K562 (cell line): ENCODE data around the gene CSK. TPM values are rescaled to one million over a fixed set of nuclear protein-coding genes. Genes with fewer than 3 reads are reported as not detected.

Experiments used
- ATAC-seq: fragments of 200-7000 bp; cut with Tn5 transposase; 3 replicates; pipeline ENCODE4 v1.9.1; 2020; ENCODE audit warnings: moderate library complexity
- BruUV-seq: library from RNA; stranded (reverse); fragments of 400-500 nt; replicated peaks from 2 replicates; lab custom pipeline; 2021; lab: Mats Ljungman, UMichigan
- CTCF ChIA-PET: fragments of 300-600 bp; formaldehyde crosslinking; extraction: SDS; loops from one replicate; lab custom pipeline; 2021; ENCODE audit warnings: low intra/inter-chr PET ratio; lab: Yijun Ruan, JAX
- POLR2A ChIA-PET: fragments of 300-600, 350-650 bp; sonication (Branson Sonifier 250); formaldehyde crosslinking; extraction: SDS; loops from one replicate; lab custom pipeline; 2021; ENCODE audit warnings: antibody characterized with exemption, inconsistent platforms; lab: Yijun Ruan, JAX
- DNase-seq, 4 experiments: peaks; one replicate each; pipeline versions ENCODE4 v3.0.0 to v3.0.0-alpha.2; 2011 to 2018; ENCODE audit warnings: low spot score in 3 of 4, mixed read lengths in 3 of 4; ENCODE audit errors: extremely low read depth in 1 of 4
- FAIRE-seq: peaks from 2 replicates; lab custom pipeline; 2011; peaks lifted over from hg19 to GRCh38; lab: Jason Lieb, UNC
- H2AFZ ChIP-seq: 2 replicates; pipeline ENCODE4 v1.6.0; 2011; ENCODE audit warnings: low read depth, low read length, control low read depth, inconsistent platforms
- H3K27ac ChIP-seq: fragments of 200-600 bp; 3 replicates; pipeline ENCODE4 v1.8.0; 2011; ENCODE audit warnings: low read depth, mild to moderate bottlenecking, control low read depth, inconsistent platforms, low read length, moderate library complexity, mixed read lengths; ENCODE audit errors: extremely low read depth
- H3K27me3 ChIP-seq, 2 experiments: fragments of 300-600 bp in 1 of 2; 2 replicates in 1 of 2; 3 replicates in 1 of 2; pipeline versions ENCODE4 v1.6.0 to v1.8.0; 2011; ENCODE audit warnings: inconsistent platforms in 2 of 2, low read length in 2 of 2, mild to moderate bottlenecking in 1 of 2, mixed read lengths in 1 of 2, moderate library complexity in 1 of 2; ENCODE audit not compliant: control insufficient read depth in 2 of 2, insufficient read depth in 2 of 2
- H3K36me3 ChIP-seq: fragments of 300-600 bp; 3 replicates; pipeline ENCODE4 v1.8.0; 2011; ENCODE audit warnings: mild to moderate bottlenecking, low read length, inconsistent platforms; ENCODE audit not compliant: control insufficient read depth, insufficient read depth
- H3K4me1 ChIP-seq, 2 experiments: fragments of 200-600 bp in 1 of 2; replicated peaks in 1 of 2; 2 replicates in 1 of 2; 3 replicates in 1 of 2; pipeline versions ENCODE4 v1.5.1 to v1.8.0; 2011; ENCODE audit warnings: inconsistent platforms in 2 of 2, low read length in 2 of 2, mild to moderate bottlenecking in 1 of 2, mixed read lengths in 1 of 2, moderate library complexity in 1 of 2; ENCODE audit not compliant: control insufficient read depth in 2 of 2, insufficient read depth in 2 of 2
- H3K4me2 ChIP-seq: 2 replicates; pipeline ENCODE4 v1.6.1; 2011; ENCODE audit warnings: low read length, control low read depth, inconsistent platforms, mixed read lengths; ENCODE audit not compliant: insufficient read depth
- H3K4me3 ChIP-seq: fragments of 200-600 bp; sonication (generic), shearing (Covaris generic); 2 replicates; pipeline ENCODE4 v1.5.1; 2016; ENCODE audit warnings: control low read depth, inconsistent platforms
- H3K79me2 ChIP-seq: fragments of 200-600 bp; 3 replicates; pipeline ENCODE4 v1.8.0; 2011; ENCODE audit warnings: low read length, inconsistent platforms; ENCODE audit not compliant: control insufficient read depth, insufficient read depth
- H3K9ac ChIP-seq, 2 experiments: 2 replicates each; pipeline versions ENCODE4 v1.6.0 to v1.6.1; 2011; ENCODE audit warnings: low read depth in 2 of 2, low read length in 2 of 2, control low read depth in 1 of 2, inconsistent platforms in 1 of 2, mild to moderate bottlenecking in 1 of 2, mixed read lengths in 1 of 2; ENCODE audit not compliant: insufficient read depth in 1 of 2
- H3K9me1 ChIP-seq: one replicate; pipeline ENCODE4 v1.6.0; 2011; ENCODE audit warnings: inconsistent platforms, mild to moderate bottlenecking, low read length, moderate library complexity; ENCODE audit not compliant: control insufficient read depth, insufficient read depth
- H3K9me3 ChIP-seq: replicated peaks from 2 replicates; pipeline ENCODE4 v1.5.1; 2011; ENCODE audit warnings: low read depth, low read length, inconsistent platforms; ENCODE audit not compliant: control insufficient read depth, insufficient read depth
- H4K20me1 ChIP-seq: replicated peaks from 2 replicates; pipeline ENCODE4 v1.6.1; 2011; ENCODE audit warnings: low read length, inconsistent platforms, mixed read lengths; ENCODE audit not compliant: control insufficient read depth, insufficient read depth
- CEBPG ChIP-seq, 3 experiments: fragments of 200-800 bp in 1 of 3; sonication (Bioruptor generic) in 1 of 3; sonication (generic) in 1 of 3; formaldehyde crosslinking in 1 of 3; IDR thresholded peaks in 2 of 3; conservative IDR thresholded peaks in 1 of 3; 2 replicates each; pipeline versions ENCODE4 v1.6.1 to v1.8.0; 2016 to 2022; ENCODE audit warnings: missing compliant biosample characterization in 2 of 3, missing genetic modification characterization in 2 of 3, mild to moderate bottlenecking in 1 of 3, missing genetic modification reagents in 1 of 3
- DACH1 ChIP-seq: fragments of 450-650 bp; IDR thresholded peaks from 2 replicates; pipeline ENCODE4 v1.6.1; 2018; ENCODE audit not compliant: partially characterized antibody
- ETV5 ChIP-seq: sonication (generic); formaldehyde crosslinking; IDR thresholded peaks from 2 replicates; pipeline ENCODE4 v1.4.0; 2020; ENCODE audit warnings: low read depth, mild to moderate bottlenecking, missing genetic modification reagents
- IRF2 ChIP-seq: sonication (generic); formaldehyde crosslinking; IDR thresholded peaks from 2 replicates; pipeline ENCODE4 v1.8.1; 2022; ENCODE audit warnings: mild to moderate bottlenecking, missing genetic modification reagents
- LEF1 ChIP-seq: fragments of 450-650 bp; IDR thresholded peaks from 2 replicates; pipeline ENCODE4 v1.6.1; 2016; ENCODE audit warnings: mild to moderate bottlenecking
- MIER1 ChIP-seq: fragments of 450-650 bp; IDR thresholded peaks from 2 replicates; pipeline ENCODE4 v1.6.1; 2016; ENCODE audit warnings: antibody characterized with exemption, mild to moderate bottlenecking, low read depth
- NFIC ChIP-seq: fragments of 450-650 bp; IDR thresholded peaks from 2 replicates; pipeline ENCODE4 v1.6.1; 2017; ENCODE audit warnings: mild to moderate bottlenecking, inconsistent platforms
- OTX1 ChIP-seq: fragments of 450-650 bp; formaldehyde crosslinking; IDR thresholded peaks from 2 replicates; pipeline ENCODE4 v1.4.0; 2022; ENCODE audit warnings: mild to moderate bottlenecking
- PHB ChIP-seq: fragments of 250-450 bp; sonication (Bioruptor Pico); IDR thresholded peaks from 2 replicates; pipeline ENCODE4 v1.5.0; 2021
- RBM22 ChIP-seq: fragments of 200-400 bp; formaldehyde crosslinking; IDR thresholded peaks from 2 replicates; pipeline ENCODE4 v1.6.1; 2018; ENCODE audit warnings: low read length, low read depth; ENCODE audit not compliant: poor library complexity, severe bottlenecking
- RHOXF2B ChIP-seq: fragments of 250-450 bp; sonication (Bioruptor Pico); conservative IDR thresholded peaks from 2 replicates; pipeline ENCODE4 v1.5.1; 2021
- RNF219 ChIP-seq: fragments of 250-450 bp; sonication (Bioruptor Pico); IDR thresholded peaks from 2 replicates; pipeline ENCODE4 v1.5.0; 2022; ENCODE audit warnings: mild to moderate bottlenecking
- SETDB1 ChIP-seq: IDR thresholded peaks from one replicate; pipeline ENCODE4 v1.6.1; 2012; ENCODE audit warnings: low read length, control low read depth, inconsistent platforms
- TAF9B ChIP-seq: fragments of 450-650 bp; IDR thresholded peaks from 2 replicates; pipeline ENCODE4 v1.6.1; 2018; ENCODE audit warnings: mild to moderate bottlenecking; ENCODE audit not compliant: partially characterized antibody
- XRCC5 ChIP-seq: fragments of 200-400 bp; formaldehyde crosslinking; IDR thresholded peaks from 2 replicates; pipeline ENCODE4 v1.6.1; 2017; ENCODE audit warnings: low read depth, mild to moderate bottlenecking, low read length
- ZFP36 ChIP-seq: fragments of 150-350 bp; IDR thresholded peaks from 2 replicates; pipeline ENCODE4 v1.6.1; 2018; ENCODE audit warnings: low read length, low read depth; ENCODE audit not compliant: partially characterized antibody
- ZNF134 ChIP-seq: fragments of 250-450 bp; sonication (Bioruptor Pico); conservative IDR thresholded peaks from 2 replicates; pipeline ENCODE4 v1.4.0; 2020
- ZNF347 ChIP-seq: fragments of 450-650 bp; formaldehyde crosslinking; IDR thresholded peaks from 2 replicates; pipeline ENCODE4 v1.4.0; 2020; ENCODE audit warnings: low read depth, mild to moderate bottlenecking, moderate library complexity
- ZNF384 ChIP-seq: IDR thresholded peaks from 2 replicates; pipeline ENCODE4 v1.6.1; 2012; ENCODE audit warnings: low read depth, low read length, improper control_type of control experiment
- WGBS: fragments of 100-300 bp; shearing (Covaris generic); methylation state at CpG from one replicate; pipeline ENCODE4 v1.1.6; 2016; ENCODE audit warnings: low coverage, mixed read lengths; ENCODE audit not compliant: insufficient coverage; ENCODE audit errors: missing lambda C conversion rate; 5-methylcytosine and 5-hydroxymethylcytosine counted together
- in situ Hi-C: fragments of 300-500 bp; cut with MboI; formaldehyde crosslinking; loops from 4 replicates; pipeline ENCODE4 v1.15.0; 2018; ENCODE audit warnings: inconsistent platforms, mixed read lengths
- intact Hi-C: fragments of 100-400 bp; cut with micrococcal nuclease; formaldehyde crosslinking; loops from 2 replicates; pipeline ENCODE4 v1.14.2; 2022
- polyA plus RNA-seq, 8 experiments: library from polyadenylated mRNA; depleted of rRNA in 4 of 8; stranded (reverse) in 5 of 8; unstranded in 3 of 8; fragments of >200 nt; fragmentation: Nextera tagmentation in 2 of 8; fragmentation: Illumina TruSeq in 1 of 8; extraction: Ambion mirVana in 2 of 8; extraction: Trizol in 1 of 8; gene quantifications; 2 replicates each; pipeline versions ENCODE4 v1.2.1 to v1.2.3, GENCODE V29; 2011 to 2014; ENCODE audit warnings: inconsistent platforms in 1 of 8, missing spikeins in 1 of 8
- total RNA-seq, 7 experiments: library from RNA; depleted of rRNA in 6 of 7; stranded (reverse); fragments of >200 nt in 6 of 7; fragmentation: Illumina TruSeq in 2 of 7; extraction: Trizol in 2 of 7; gene quantifications; 2 replicates each; pipeline versions ENCODE4 v1.2.1 to v1.2.3, GENCODE V29; 2011 to 2021; ENCODE audit warnings: low replicate concordance in 1 of 7
- TF ChIP-seq, protein P1 (sequence below): fragments of 250-450 bp; sonication (Bioruptor Pico); IDR thresholded peaks from 2 replicates; pipeline ENCODE4 v1.5.0; 2020; ENCODE audit warnings: mild to moderate bottlenecking

CSK gene
- total and polyA plus RNA-seq, 9 of the 15 experiments (the other 6 are each of a cell fraction or from before 2014, with no cell fraction given), result 1.5 to 112 (median 22.5) TPM

DNA sequence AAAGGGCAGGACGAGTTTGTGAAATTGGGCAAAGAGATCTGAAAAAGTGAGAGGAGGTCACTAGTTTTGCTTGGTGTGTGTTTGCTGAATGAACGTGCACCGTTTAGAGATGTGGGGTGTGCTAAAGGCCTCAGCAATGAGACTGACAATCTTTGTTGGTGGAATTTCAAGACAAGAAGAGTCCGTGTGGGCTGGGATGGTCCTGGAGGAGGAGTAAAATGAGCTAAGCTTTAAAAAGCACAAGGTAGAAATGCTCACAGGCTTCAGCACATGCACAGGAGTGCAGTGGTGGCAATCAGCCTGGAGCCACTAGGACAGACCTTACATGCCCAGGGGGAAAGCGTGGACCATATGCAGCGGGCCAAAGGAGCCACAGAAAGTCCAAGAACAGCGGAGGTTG lies 43.1 kb downstream of the CSK start:
- Histone ChIP-seq H3K79me2 (no peaks in the 10 kb centered on the region), H4K20me1 (peaks cover 13% of the 10 kb centered on the region; the same call in 1 of the 2 replicates), H3K27ac (no peak overlapping the region), H3K4me2 (no peak overlapping the region), H3K9ac (no peak overlapping the region), H3K9me3 (no peaks in the 10 kb centered on the region), H3K36me3 (no peaks in the 10 kb centered on the region), H2AFZ (no peak overlapping the region), H3K27me3 (peaks cover 21 to 49% of the 10 kb centered on the region in 2 experiments), H3K9me1 (no peaks in the 10 kb centered on the region), H3K4me3 (no peak overlapping the region), H3K4me1 (peaks cover 0 to 14% of the 10 kb centered on the region in 2 experiments; a peak in 2 of 5 replicates)
- intact Hi-C loops (no loop called here), in situ Hi-C loops (no loop called here)
- no peak for TF ChIP-seq SETDB1
- TF ChIP-seq DACH1, result no peak
- no peak for TF ChIP-seq NFIC
- TF ChIP-seq ZNF134 (CRISPR knock-in tag), result no peak
- no peak for TF ChIP-seq RNF219
- no peak for TF ChIP-seq OTX1
- no peak for TF ChIP-seq LEF1
- TF ChIP-seq ZNF347 (CRISPR knock-in tag), result no peak
- no peak for TF ChIP-seq IRF2 (CRISPR knock-in tag)
- no peak for TF ChIP-seq PHB (CRISPR knock-in tag)
- TF ChIP-seq RHOXF2B (CRISPR knock-in tag), result no peak
- no peak for TF ChIP-seq XRCC5
- no peak for TF ChIP-seq MIER1
- TF ChIP-seq ETV5, result no peak
- TF ChIP-seq ZFP36, result no peak
- TF ChIP-seq, protein P1, sequence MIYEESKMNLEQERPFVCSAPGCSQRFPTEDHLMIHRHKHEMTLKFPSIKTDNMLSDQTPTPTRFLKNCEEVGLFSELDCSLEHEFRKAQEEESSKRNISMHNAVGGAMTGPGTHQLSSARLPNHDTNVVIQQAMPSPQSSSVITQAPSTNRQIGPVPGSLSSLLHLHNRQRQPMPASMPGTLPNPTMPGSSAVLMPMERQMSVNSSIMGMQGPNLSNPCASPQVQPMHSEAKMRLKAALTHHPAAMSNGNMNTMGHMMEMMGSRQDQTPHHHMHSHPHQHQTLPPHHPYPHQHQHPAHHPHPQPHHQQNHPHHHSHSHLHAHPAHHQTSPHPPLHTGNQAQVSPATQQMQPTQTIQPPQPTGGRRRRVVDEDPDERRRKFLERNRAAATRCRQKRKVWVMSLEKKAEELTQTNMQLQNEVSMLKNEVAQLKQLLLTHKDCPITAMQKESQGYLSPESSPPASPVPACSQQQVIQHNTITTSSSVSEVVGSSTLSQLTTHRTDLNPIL (CRISPR knock-in tag), result no peak
- TF ChIP-seq ZNF384, result no peak
- no peak for TF ChIP-seq TAF9B
- TF ChIP-seq RBM22, result no peak
- no peak for TF ChIP-seq CEBPG (CRISPR knock-in tag; IDR thresholded peaks at IDR 0.05)
- no peak for TF ChIP-seq CEBPG (tag; conservative IDR thresholded peaks at IDR 0.05 in 1 of 2, IDR thresholded peaks at IDR 0.05 in 1 of 2)
- DNase-seq (no peak), ATAC-seq (no peak), FAIRE-seq (no peak)
- CTCF ChIA-PET, result no interaction called here
- 2% methylated on average over 7 of the region's 7 CpGs for WGBS
- BruUV-seq, result no TSS peak
- POLR2A ChIA-PET, result interaction anchor here (0.6 to 1.6 kb wide), 2 partner anchors 14 to 103 kb away, joined by 6 to 7 read pairs; no protein-coding TSS in a partner anchor
